A673 (cell line): ENCODE results near the gene NAGLU. TPM values are rescaled to one million over a fixed set of nuclear protein-coding genes. Genes with fewer than 3 reads are reported as not detected.

Experiments
- BruUV-seq: library from RNA; stranded (reverse); fragments of 400-500 nt; replicated peaks from 2 replicates; lab custom pipeline; 2021; lab: Mats Ljungman, UMichigan
- CTCF ChIA-PET: fragments of 300-600 bp; sonication (Branson Sonifier 250); formaldehyde crosslinking; loops from one replicate; lab custom pipeline; 2022; ENCODE audit warnings: antibody characterized with exemption; lab: Charles Lee
- POLR2A ChIA-PET: fragments of 300-600 bp; sonication (Branson Sonifier 250); formaldehyde crosslinking; loops from one replicate; lab custom pipeline; 2022; ENCODE audit warnings: antibody characterized with exemption; ENCODE audit not compliant: low non-redundant PET; lab: Charles Lee
- DNase-seq: peaks from one replicate; pipeline ENCODE4 v3.0.0-alpha.2; 2015; ENCODE audit warnings: low spot score
- H3K27ac ChIP-seq: fragments of 200-600 bp; sonication (generic); 2 replicates; pipeline ENCODE4 v1.5.1; 2016; ENCODE audit warnings: mixed run types, low read depth, mild to moderate bottlenecking, mixed read lengths, antibody characterized with exemption, low read length; ENCODE audit not compliant: poor library complexity, severe bottlenecking
- H3K27me3 ChIP-seq: fragments of 200-600 bp; sonication (generic); replicated peaks from 2 replicates; pipeline ENCODE4 v1.6.1; 2017; ENCODE audit warnings: mixed run types, low read depth, mild to moderate bottlenecking, mixed read lengths, antibody characterized with exemption, low read length; ENCODE audit not compliant: insufficient read depth, poor library complexity
- H3K36me3 ChIP-seq: fragments of 200-600 bp; sonication (generic); 2 replicates; pipeline ENCODE4 v1.6.1; 2016; ENCODE audit warnings: mixed run types, mild to moderate bottlenecking, mixed read lengths, antibody characterized with exemption, low read length; ENCODE audit not compliant: insufficient read depth, poor library complexity, severe bottlenecking
- H3K4me1 ChIP-seq: fragments of 200-600 bp; sonication (generic); 2 replicates; pipeline ENCODE4 v1.6.1; 2017; ENCODE audit warnings: mixed run types, mild to moderate bottlenecking, mixed read lengths, antibody characterized with exemption, low read length; ENCODE audit not compliant: insufficient read depth, poor library complexity, severe bottlenecking
- H3K4me3 ChIP-seq: fragments of 200-600 bp; sonication (generic); 2 replicates; pipeline ENCODE4 v1.5.1; 2016; ENCODE audit warnings: low read depth, mixed run types, mild to moderate bottlenecking, mixed read lengths, low read length; ENCODE audit not compliant: poor library complexity, severe bottlenecking
- H3K9me3 ChIP-seq: fragments of 200-600 bp; sonication (generic); 2 replicates; pipeline ENCODE4 v1.6.1; 2016; ENCODE audit warnings: mixed run types, low read depth, mild to moderate bottlenecking, mixed read lengths, antibody characterized with exemption, low read length; ENCODE audit not compliant: poor library complexity, severe bottlenecking
- EZH2 ChIP-seq: fragments of 200-600 bp; sonication (generic); IDR thresholded peaks from 2 replicates; pipeline ENCODE4 v1.6.1; 2017; ENCODE audit warnings: borderline replicate concordance, low read depth, mild to moderate bottlenecking, mixed read lengths, antibody characterized with exemption, low read length; ENCODE audit not compliant: poor library complexity, severe bottlenecking
- intact Hi-C: fragments of 100-400 bp; cut with micrococcal nuclease; formaldehyde crosslinking; loops from one replicate; pipeline ENCODE4 v1.10.0; 2022; ENCODE audit not compliant: unreplicated experiment
- total RNA-seq: library from RNA; stranded (reverse); gene quantifications from 2 replicates; pipeline ENCODE4 v1.2.3, GENCODE V29; 2021
- TF ChIP-seq, protein P1 (sequence below): fragments of 300-800, 200-600 bp; sonication (generic); conservative IDR thresholded peaks from 2 replicates; pipeline ENCODE4 v1.5.1; 2017; ENCODE audit warnings: low read depth, mild to moderate bottlenecking, antibody characterized with exemption, low read length, moderate library complexity, mixed read lengths

NAGLU gene
- total RNA-seq, 1 experiment from 2014 or later = 9.6 TPM

- no peak for DNase-seq
- no TSS peak for BruUV-seq
- Histone ChIP-seq H3K27me3 (no peaks in the 10 kb centered on the region), H3K27ac (no peak overlapping the region), H3K4me3 (no peak overlapping the region), H3K36me3 (no peaks in the 10 kb centered on the region), H3K9me3 (no peaks in the 10 kb centered on the region), H3K4me1 (peaks cover 25% of the 10 kb centered on the region)
- CTCF ChIA-PET = no interaction called here
- intact Hi-C loops = loop anchor here (10.0 kb wide), 1 partner anchor 208 kb away; no protein-coding TSS in a partner anchor
- TF ChIP-seq EZH2 = no peak
- TF ChIP-seq, protein P1, sequence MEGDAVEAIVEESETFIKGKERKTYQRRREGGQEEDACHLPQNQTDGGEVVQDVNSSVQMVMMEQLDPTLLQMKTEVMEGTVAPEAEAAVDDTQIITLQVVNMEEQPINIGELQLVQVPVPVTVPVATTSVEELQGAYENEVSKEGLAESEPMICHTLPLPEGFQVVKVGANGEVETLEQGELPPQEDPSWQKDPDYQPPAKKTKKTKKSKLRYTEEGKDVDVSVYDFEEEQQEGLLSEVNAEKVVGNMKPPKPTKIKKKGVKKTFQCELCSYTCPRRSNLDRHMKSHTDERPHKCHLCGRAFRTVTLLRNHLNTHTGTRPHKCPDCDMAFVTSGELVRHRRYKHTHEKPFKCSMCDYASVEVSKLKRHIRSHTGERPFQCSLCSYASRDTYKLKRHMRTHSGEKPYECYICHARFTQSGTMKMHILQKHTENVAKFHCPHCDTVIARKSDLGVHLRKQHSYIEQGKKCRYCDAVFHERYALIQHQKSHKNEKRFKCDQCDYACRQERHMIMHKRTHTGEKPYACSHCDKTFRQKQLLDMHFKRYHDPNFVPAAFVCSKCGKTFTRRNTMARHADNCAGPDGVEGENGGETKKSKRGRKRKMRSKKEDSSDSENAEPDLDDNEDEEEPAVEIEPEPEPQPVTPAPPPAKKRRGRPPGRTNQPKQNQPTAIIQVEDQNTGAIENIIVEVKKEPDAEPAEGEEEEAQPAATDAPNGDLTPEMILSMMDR = no peak
- POLR2A ChIA-PET = no interaction called here
These were observed 13.2 kb upstream of the NAGLU start for GRCh38 chr17:42522798-42523278.

DNA sequence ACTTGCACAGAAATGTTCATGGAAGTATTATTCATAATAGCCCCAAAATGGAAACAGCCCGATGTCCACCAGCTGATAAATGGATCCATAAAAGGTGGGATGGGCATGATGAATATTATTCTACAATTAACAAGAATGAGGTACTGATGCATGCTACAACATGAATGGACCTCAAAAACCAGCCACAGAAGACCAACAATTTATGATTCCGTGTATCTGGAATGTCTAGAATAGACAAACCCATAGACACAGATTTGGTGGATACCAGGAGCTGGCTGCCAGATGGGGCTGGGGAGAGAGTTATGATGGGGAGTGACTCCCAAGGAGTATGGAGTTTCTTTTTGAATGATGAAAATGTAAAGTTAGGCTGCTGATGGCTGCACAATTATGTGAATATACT, 10.8 kb upstream of the NAGLU start:
- ChIA-PET CTCF (no interaction called here), POLR2A (no interaction called here)
- DNase-seq = no peak
- no peak overlapping the region for H3K27ac ChIP-seq
- TF ChIP-seq EZH2 = no peak
- TF ChIP-seq, protein P1 = no peak
- H3K4me1 ChIP-seq = peaks cover 1% of the 10 kb centered on the region
- intact Hi-C loops = loop anchor here (10.0 kb wide), 1 partner anchor 210 kb away; no protein-coding TSS in a partner anchor
- H3K9me3 ChIP-seq = no peaks in the 10 kb centered on the region
- no peak overlapping the region for H3K4me3 ChIP-seq
- no TSS peak for BruUV-seq
- no peaks in the 10 kb centered on the region for H3K27me3 ChIP-seq
- H3K36me3 ChIP-seq = no peaks in the 10 kb centered on the region

DNA sequence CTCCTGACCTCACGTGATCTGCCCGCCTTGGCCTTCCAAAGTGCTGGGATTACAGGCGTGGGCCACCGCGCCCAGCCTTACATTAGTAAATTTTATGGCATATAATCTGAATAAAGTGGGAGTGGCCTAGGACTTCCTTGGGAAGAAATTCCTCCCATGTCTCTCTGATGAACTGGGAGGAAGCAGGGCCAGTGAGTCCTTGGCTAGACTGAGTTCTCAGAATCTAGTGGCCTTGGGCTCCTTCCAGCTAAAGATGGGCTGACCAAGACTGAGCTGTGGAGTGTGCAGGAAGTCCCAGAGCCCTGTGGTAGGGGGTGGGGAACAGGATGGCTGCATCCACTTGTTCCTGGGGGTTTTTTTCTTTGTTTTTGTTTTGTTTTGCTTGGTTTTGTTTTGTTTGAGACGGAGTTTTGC, 10.0 kb upstream of the NAGLU start:
- Histone ChIP-seq H3K4me3 (no peak overlapping the region), H3K9me3 (no peaks in the 10 kb centered on the region), H3K27ac (no peak overlapping the region), H3K36me3 (no peaks in the 10 kb centered on the region), H3K4me1 (no peaks in the 10 kb centered on the region), H3K27me3 (no peaks in the 10 kb centered on the region)
- TF ChIP-seq, protein P1 = no peak
- TF ChIP-seq EZH2 = no peak
- no TSS peak for BruUV-seq
- ChIA-PET POLR2A (no interaction called here), CTCF (no interaction called here)
- DNase-seq = no peak
- intact Hi-C loops = loop anchor here (10.0 kb wide), 1 partner anchor 211 kb away; no protein-coding TSS in a partner anchor
